OCI-LY7 (cell line): ENCODE measurements around the gene TMEM150C. TPM values are rescaled to one million over a fixed set of nuclear protein-coding genes. Genes with fewer than 3 reads are reported as not detected.

ENCODE experiments used
- BruUV-seq: library from RNA; stranded (reverse); fragments of 400-500 nt; replicated peaks from 2 replicates; lab custom pipeline; 2021; lab: Mats Ljungman, UMichigan
- CTCF ChIA-PET: fragments of 300-600 bp; sonication (Branson Sonifier 250); formaldehyde crosslinking; loops from one replicate; lab custom pipeline; 2022; ENCODE audit warnings: antibody characterized with exemption; ENCODE audit not compliant: unreplicated experiment; lab: Charles Lee
- POLR2A ChIA-PET: fragments of 300-600 bp; sonication (Branson Sonifier 250); formaldehyde crosslinking; loops from one replicate; lab custom pipeline; 2022; ENCODE audit warnings: antibody characterized with exemption; lab: Charles Lee
- DNase-seq: peaks from one replicate; pipeline ENCODE4 v3.0.0-alpha.2; 2015; ENCODE audit warnings: low spot score
- H2AFZ ChIP-seq: fragments of 200-600 bp; sonication (generic), shearing (Covaris generic); 2 replicates; pipeline ENCODE4 v1.6.1; 2014; ENCODE audit warnings: mild to moderate bottlenecking, antibody characterized with exemption, low read length, moderate library complexity
- H3K27ac ChIP-seq: fragments of 200-600 bp; sonication (generic); 2 replicates; pipeline ENCODE4 v1.5.1; 2014; ENCODE audit warnings: mixed run types, low read depth, mild to moderate bottlenecking, moderate library complexity, low read length, inconsistent platforms; ENCODE audit not compliant: poor library complexity, severe bottlenecking
- H3K36me3 ChIP-seq: fragments of 200-600 bp; sonication (generic); 2 replicates; pipeline ENCODE4 v1.6.1; 2014; ENCODE audit warnings: mild to moderate bottlenecking, antibody characterized with exemption, low read length, moderate library complexity, mixed read lengths; ENCODE audit not compliant: insufficient read depth
- H3K4me1 ChIP-seq: fragments of 200-600 bp; sonication (generic); 2 replicates; pipeline ENCODE4 v1.5.1; 2014; ENCODE audit warnings: mild to moderate bottlenecking, low read length; ENCODE audit not compliant: insufficient read depth, poor library complexity, severe bottlenecking
- H3K4me2 ChIP-seq: fragments of 200-600 bp; sonication (generic); 2 replicates; pipeline ENCODE4 v1.6.1; 2014; ENCODE audit warnings: mild to moderate bottlenecking, low read length
- H3K4me3 ChIP-seq: fragments of 200-600 bp; sonication (generic); 2 replicates; pipeline ENCODE4 v1.5.1; 2014; ENCODE audit warnings: mild to moderate bottlenecking, low read depth, low read length; ENCODE audit not compliant: poor library complexity, severe bottlenecking
- H3K79me2 ChIP-seq: fragments of 200-600 bp; sonication (generic); 2 replicates; pipeline ENCODE4 v1.6.1; 2016; ENCODE audit warnings: low read depth, mild to moderate bottlenecking, low read length, moderate library complexity, mixed read lengths; ENCODE audit not compliant: insufficient read depth
- H3K9me2 ChIP-seq: fragments of 200-600 bp; sonication (generic); 2 replicates; pipeline ENCODE4 v1.6.1; 2016; ENCODE audit warnings: mild to moderate bottlenecking, low read length, mixed read lengths; ENCODE audit not compliant: insufficient read depth
- H3K9me3 ChIP-seq: fragments of 200-600 bp; sonication (generic); 2 replicates; pipeline ENCODE4 v1.6.1; 2014; ENCODE audit warnings: mild to moderate bottlenecking, mixed run types, low read length, mixed read lengths
- H4K20me1 ChIP-seq: fragments of 200-600 bp; sonication (generic); 2 replicates; pipeline ENCODE4 v1.6.1; 2014; ENCODE audit warnings: mild to moderate bottlenecking, antibody characterized with exemption, low read length, moderate library complexity, mixed read lengths; ENCODE audit not compliant: insufficient read depth
- EZH2phosphoT487 ChIP-seq: fragments of 200-600 bp; sonication (generic); IDR thresholded peaks from 2 replicates; pipeline ENCODE4 v1.6.1; 2018; ENCODE audit warnings: low read depth, borderline replicate concordance, mild to moderate bottlenecking, mixed run types, antibody characterized with exemption, low read length, moderate library complexity, mixed read lengths
- intact Hi-C: fragments of 100-400 bp; cut with micrococcal nuclease; formaldehyde crosslinking; loops from one replicate; pipeline ENCODE4 v1.10.0; 2022; ENCODE audit not compliant: unreplicated experiment
- total RNA-seq, 2 experiments: library from RNA; depleted of rRNA in 1 of 2; stranded (reverse); fragments of >200 nt in 1 of 2; shearing (Covaris generic) in 1 of 2; gene quantifications; 2 replicates each; pipeline ENCODE4 v1.2.3, GENCODE V29; 2014 to 2022
- TF ChIP-seq, protein P1 (sequence below): fragments of 200-600 bp; sonication (generic); conservative IDR thresholded peaks from 2 replicates; pipeline ENCODE4 v1.5.1; 2014; ENCODE audit warnings: mild to moderate bottlenecking, antibody characterized with exemption, low read length, moderate library complexity, mixed read lengths

The TMEM150C gene
- total RNA-seq, 2 experiments from 2014 or later = not detected

- H3K9me3 ChIP-seq = no peaks in the 10 kb centered on the region
- no peaks in the 10 kb centered on the region for H3K4me1 ChIP-seq
- intact Hi-C loops = no loop called here
- DNase-seq = no peak
- H3K79me2 ChIP-seq = no peaks in the 10 kb centered on the region
- BruUV-seq = no TSS peak
- CTCF ChIA-PET = no interaction called here
- no peak overlapping the region for H2AFZ ChIP-seq
- H3K27ac ChIP-seq = no peak overlapping the region
- H3K4me2 ChIP-seq = no peak overlapping the region
- H3K36me3 ChIP-seq = no peaks in the 10 kb centered on the region
- H3K4me3 ChIP-seq = no peak overlapping the region
- H4K20me1 ChIP-seq = no peaks in the 10 kb centered on the region
- POLR2A ChIA-PET = no interaction called here
- H3K9me2 ChIP-seq = no peaks in the 10 kb centered on the region
- no peak for TF ChIP-seq EZH2phosphoT487
- TF ChIP-seq, protein P1, sequence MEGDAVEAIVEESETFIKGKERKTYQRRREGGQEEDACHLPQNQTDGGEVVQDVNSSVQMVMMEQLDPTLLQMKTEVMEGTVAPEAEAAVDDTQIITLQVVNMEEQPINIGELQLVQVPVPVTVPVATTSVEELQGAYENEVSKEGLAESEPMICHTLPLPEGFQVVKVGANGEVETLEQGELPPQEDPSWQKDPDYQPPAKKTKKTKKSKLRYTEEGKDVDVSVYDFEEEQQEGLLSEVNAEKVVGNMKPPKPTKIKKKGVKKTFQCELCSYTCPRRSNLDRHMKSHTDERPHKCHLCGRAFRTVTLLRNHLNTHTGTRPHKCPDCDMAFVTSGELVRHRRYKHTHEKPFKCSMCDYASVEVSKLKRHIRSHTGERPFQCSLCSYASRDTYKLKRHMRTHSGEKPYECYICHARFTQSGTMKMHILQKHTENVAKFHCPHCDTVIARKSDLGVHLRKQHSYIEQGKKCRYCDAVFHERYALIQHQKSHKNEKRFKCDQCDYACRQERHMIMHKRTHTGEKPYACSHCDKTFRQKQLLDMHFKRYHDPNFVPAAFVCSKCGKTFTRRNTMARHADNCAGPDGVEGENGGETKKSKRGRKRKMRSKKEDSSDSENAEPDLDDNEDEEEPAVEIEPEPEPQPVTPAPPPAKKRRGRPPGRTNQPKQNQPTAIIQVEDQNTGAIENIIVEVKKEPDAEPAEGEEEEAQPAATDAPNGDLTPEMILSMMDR = no peak
Measured at GRCh38 chr4:82579932-82580331, 18.1 kb upstream of the TMEM150C start.

GRCh38 chr4:82578935-82579334, 17.1 kb upstream of the TMEM150C start:
- no TSS peak for BruUV-seq
- H3K4me2 ChIP-seq = no peak overlapping the region
- no peaks in the 10 kb centered on the region for H3K9me2 ChIP-seq
- H3K4me3 ChIP-seq = no peak overlapping the region
- no peak overlapping the region for H3K27ac ChIP-seq
- H3K4me1 ChIP-seq = no peaks in the 10 kb centered on the region
- intact Hi-C loops = no loop called here
- POLR2A ChIA-PET = no interaction called here
- H3K36me3 ChIP-seq = no peaks in the 10 kb centered on the region
- H2AFZ ChIP-seq = no peak overlapping the region
- no peak for DNase-seq
- no peak for TF ChIP-seq EZH2phosphoT487
- TF ChIP-seq, protein P1 = no peak
- no peaks in the 10 kb centered on the region for H3K9me3 ChIP-seq
- no peaks in the 10 kb centered on the region for H3K79me2 ChIP-seq
- CTCF ChIA-PET = no interaction called here
- no peaks in the 10 kb centered on the region for H4K20me1 ChIP-seq

DNA sequence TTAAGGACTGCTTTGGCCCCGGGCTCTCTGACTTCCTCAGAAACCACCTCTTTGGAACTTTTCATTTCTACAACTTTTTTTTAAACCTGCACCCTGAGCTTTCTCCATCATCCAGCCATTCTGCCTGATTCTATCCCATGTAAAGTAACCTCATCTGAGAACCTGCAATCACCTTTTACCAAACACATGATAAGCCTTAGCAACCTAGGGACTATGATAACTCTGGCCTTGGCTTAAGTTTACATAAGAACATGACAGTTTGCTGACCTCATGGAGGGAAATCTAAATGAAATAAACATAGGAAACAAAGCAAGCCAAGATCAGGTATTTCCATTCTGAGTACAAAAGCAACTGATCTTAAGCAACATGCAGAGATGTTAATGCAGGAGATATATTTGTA, 15.7 kb upstream of the TMEM150C start:
- H3K4me3 ChIP-seq = no peak overlapping the region
- no peaks in the 10 kb centered on the region for H4K20me1 ChIP-seq
- no peaks in the 10 kb centered on the region for H3K9me2 ChIP-seq
- ChIA-PET CTCF (no interaction called here), POLR2A (interaction anchor here (0.6 to 0.7 kb wide), 2 partner anchors 31 to 864 kb away, joined by 3 read pairs; no protein-coding TSS in a partner anchor)
- DNase-seq = no peak
- no peak overlapping the region for H3K27ac ChIP-seq
- H3K79me2 ChIP-seq = no peaks in the 10 kb centered on the region
- no peak overlapping the region for H2AFZ ChIP-seq
- intact Hi-C loops = no loop called here
- no peak for TF ChIP-seq EZH2phosphoT487
- TF ChIP-seq, protein P1 = no peak
- H3K9me3 ChIP-seq = no peaks in the 10 kb centered on the region
- no TSS peak for BruUV-seq
- no peaks in the 10 kb centered on the region for H3K4me1 ChIP-seq
- no peaks in the 10 kb centered on the region for H3K36me3 ChIP-seq
- H3K4me2 ChIP-seq = no peak overlapping the region
